ENCODE results near the gene COP1. TPM values are rescaled to one million over a fixed set of nuclear protein-coding genes. Genes with fewer than 3 reads are reported as not detected.

COP1 gene
- total and polyA plus RNA-seq, 2 donors (not counting 3 experiments of a cell fraction or from before 2014, with no cell fraction given), result 16.5 to 40.9 TPM

DNA sequence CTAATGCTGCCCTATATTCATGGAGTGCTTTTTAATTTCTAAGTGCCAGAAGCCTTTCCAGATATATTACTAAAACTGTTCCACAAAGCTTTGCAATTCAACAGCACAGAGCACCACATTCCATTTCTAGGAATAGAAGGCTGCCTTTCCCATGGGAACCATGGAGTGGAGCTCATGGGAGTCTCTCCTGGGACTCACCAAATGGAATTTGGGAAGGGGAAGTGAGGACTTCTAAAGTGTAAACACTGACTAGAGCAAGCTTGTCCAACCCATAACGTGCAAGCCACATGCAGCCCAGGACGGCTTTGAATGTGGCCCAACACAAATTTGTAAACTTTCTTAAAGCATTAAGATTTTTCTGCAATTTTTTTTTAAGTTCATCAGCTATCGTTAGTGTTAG, 273.3 kb downstream of the COP1 start:
- H3K9me3 ChIP-seq (replicated peaks; ENCODE audit: control insufficient read depth, insufficient read depth, low read length), result no peaks in the 10 kb centered on the region
- no peaks in the 10 kb centered on the region for H3K36me3 ChIP-seq (ENCODE audit: control insufficient read depth in 2 of 2, extremely low read depth in 1 of 2, insufficient read depth in 2 of 2, low read length in 2 of 2)
- no peak overlapping the region for H3K27ac ChIP-seq (ENCODE audit: insufficient read depth, low read depth, low read length)
- no peaks in the 10 kb centered on the region for H3K9me1 ChIP-seq (replicated peaks; ENCODE audit: control insufficient read depth, extremely low read depth, insufficient read depth, low read length)
- no peak overlapping the region for H2AFZ ChIP-seq (ENCODE audit: low read depth, low read length)
- no peaks in the 10 kb centered on the region for H3K79me2 ChIP-seq (ENCODE audit: control insufficient read depth, insufficient read depth, low read length)
- intact Hi-C loops (cut with micrococcal nuclease), result no loop called here
- H3K4me1 ChIP-seq (ENCODE audit: control insufficient read depth, extremely low read depth, insufficient read depth, low read length), result no peaks in the 10 kb centered on the region
- ChIA-PET CTCF (no interaction called here), POLR2A (no interaction called here)
- DNase-seq (ENCODE audit: low read depth, low spot score), result no peak
- no peak overlapping the region for H3K4me2 ChIP-seq (ENCODE audit: insufficient read depth, low read length)
- BruUV-seq (replicated peaks), result no TSS peak
- H3K9ac ChIP-seq (replicated peaks; ENCODE audit: extremely low read depth, insufficient read depth, low read length), result no peak overlapping the region
- no peaks in the 10 kb centered on the region for H4K20me1 ChIP-seq (replicated peaks; ENCODE audit: control insufficient read depth, extremely low read depth, insufficient read depth, low read length)
- H3K27me3 ChIP-seq (ENCODE audit: control insufficient read depth in 2 of 2, insufficient read depth in 2 of 2, low read length in 2 of 2), result no peaks in the 10 kb centered on the region
- TF ChIP-seq GATA2 (IDR thresholded peaks at IDR 0.05; ENCODE audit: insufficient read depth, insufficient read length, low read depth, low read length), result no peak
- TF ChIP-seq POLR2AphosphoS5 (IDR thresholded peaks at IDR 0.05; ENCODE audit: insufficient read depth, low read depth, low read length), result no peak
- TF ChIP-seq CTCF (IDR thresholded peaks at IDR 0.05; ENCODE audit: extremely low read depth in 1 of 2, insufficient read depth in 1 of 2, low read depth in 1 of 2, low read length in 2 of 2), result no peak
- H3K4me3 ChIP-seq (replicated peaks in 1 of 3; ENCODE audit: insufficient read depth in 1 of 3, low read depth in 1 of 3, low read length in 3 of 3), result no peak overlapping the region
- no peak for FAIRE-seq
- dilution Hi-C loops (cut with MboI; ENCODE audit: extremely low pct_ligation_motif_present, low sequenced_read_pairs), result no loop called here

- intact Hi-C loops (cut with micrococcal nuclease), result no loop called here
- ChIA-PET POLR2A (no interaction called here), CTCF (interaction anchor here (0.8 to 1.2 kb wide), 3 partner anchors 10 to 898 kb away, joined by 3 to 6 read pairs (median 3); no protein-coding TSS in a partner anchor)
- no TSS peak for BruUV-seq (replicated peaks)
- no peak for TF ChIP-seq FOS (IDR thresholded peaks at IDR 0.05; ENCODE audit: borderline replicate concordance, insufficient read depth, low read length)
- no peak for TF ChIP-seq EZH2 (IDR thresholded peaks at IDR 0.05; ENCODE audit: borderline replicate concordance, low read depth, low read length, severe bottlenecking)
- no peak for TF ChIP-seq GATA2 (IDR thresholded peaks at IDR 0.05; ENCODE audit: insufficient read depth, insufficient read length, low read depth, low read length)
- TF ChIP-seq JUN (IDR thresholded peaks at IDR 0.05; ENCODE audit: borderline replicate concordance, insufficient read depth, insufficient read length, low read depth), result no peak
- TF ChIP-seq CTCF (IDR thresholded peaks at IDR 0.05; ENCODE audit: extremely low read depth in 1 of 2, insufficient read depth in 1 of 2, low read depth in 1 of 2, low read length in 2 of 2), result no peak
- TF ChIP-seq POLR2AphosphoS5 (IDR thresholded peaks at IDR 0.05; ENCODE audit: insufficient read depth, low read depth, low read length), result no peak
- TF ChIP-seq MYC (IDR thresholded peaks at IDR 0.05; ENCODE audit: low read depth, low read length), result no peak
- no peak for TF ChIP-seq POLR2A (IDR thresholded peaks at IDR 0.05; ENCODE audit: low read depth, low read length)
- TF ChIP-seq, protein P1, sequence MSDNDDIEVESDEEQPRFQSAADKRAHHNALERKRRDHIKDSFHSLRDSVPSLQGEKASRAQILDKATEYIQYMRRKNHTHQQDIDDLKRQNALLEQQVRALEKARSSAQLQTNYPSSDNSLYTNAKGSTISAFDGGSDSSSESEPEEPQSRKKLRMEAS (IDR thresholded peaks at IDR 0.05; ENCODE audit: insufficient read depth, insufficient read length), result no peak
- Histone ChIP-seq H3K4me3 (replicated peaks in 1 of 3; ENCODE audit: insufficient read depth in 1 of 3, low read depth in 1 of 3, low read length in 3 of 3) (no peak overlapping the region), H4K20me1 (replicated peaks; ENCODE audit: control insufficient read depth, extremely low read depth, insufficient read depth, low read length) (no peaks in the 10 kb centered on the region), H3K9ac (replicated peaks; ENCODE audit: extremely low read depth, insufficient read depth, low read length) (no peak overlapping the region), H3K27ac (ENCODE audit: insufficient read depth, low read depth, low read length) (no peak overlapping the region), H3K4me2 (ENCODE audit: insufficient read depth, low read length) (no peak overlapping the region), H3K9me1 (replicated peaks; ENCODE audit: control insufficient read depth, extremely low read depth, insufficient read depth, low read length) (no peaks in the 10 kb centered on the region), H2AFZ (ENCODE audit: low read depth, low read length) (no peak overlapping the region), H3K27me3 (ENCODE audit: control insufficient read depth in 2 of 2, insufficient read depth in 2 of 2, low read length in 2 of 2) (no peaks in the 10 kb centered on the region), H3K4me1 (ENCODE audit: control insufficient read depth, extremely low read depth, insufficient read depth, low read length) (no peaks in the 10 kb centered on the region), H3K9me3 (replicated peaks; ENCODE audit: control insufficient read depth, insufficient read depth, low read length) (no peaks in the 10 kb centered on the region), H3K79me2 (ENCODE audit: control insufficient read depth, insufficient read depth, low read length) (no peaks in the 10 kb centered on the region), H3K36me3 (ENCODE audit: control insufficient read depth in 2 of 2, extremely low read depth in 1 of 2, insufficient read depth in 2 of 2, low read length in 2 of 2) (no peaks in the 10 kb centered on the region)
- no peak for DNase-seq (ENCODE audit: low read depth, low spot score)
- no peak for FAIRE-seq
- dilution Hi-C loops (cut with MboI; ENCODE audit: extremely low pct_ligation_motif_present, low sequenced_read_pairs), result no loop called here
Measured at GRCh38 chr1:175927944-175928343, 279.1 kb downstream of the COP1 start.

All from endothelial cell of umbilical vein (primary cell).